Embryonic facial prominence (tissue), 1 donor: ENCODE results near the gene GPRC5C.
"Not testable (repeated sequence)": the region's sequence is repeated elsewhere in the genome, so short reads cannot be mapped to it uniquely, and the experiment has no call there.

ENCODE experiments used
- DNase-seq: peaks from one replicate; pipeline ENCODE4 v3.0.0-alpha.2; 2016; ENCODE audit errors: extremely low spot score

GPRC5C gene

GRCh38 chr17:74473294-74473693, 41.4 kb downstream of the GPRC5C start:
- no peak for DNase-seq

GRCh38 chr17:74474043-74474792, 42.3 kb downstream of the GPRC5C start:
- no peak for DNase-seq

- no peak for DNase-seq
Measured at GRCh38 chr17:74475189-74475588, 43.3 kb downstream of the GPRC5C start.

GRCh38 chr17:74477411-74477810, 45.5 kb downstream of the GPRC5C start:
- no peak for DNase-seq

GRCh38 chr17:74478420-74479100, 46.7 kb downstream of the GPRC5C start:
- DNase-seq = no peak

GRCh38 chr17:74480290-74480689, 48.4 kb downstream of the GPRC5C start:
- no peak for DNase-seq

- DNase-seq = no peak
Measured at GRCh38 chr17:74481621-74482020, 49.7 kb downstream of the GPRC5C start.

GRCh38 chr17:74484066-74484465, 52.2 kb downstream of the GPRC5C start:
- no peak for DNase-seq

GRCh38 chr17:74485022-74485743, 53.3 kb downstream of the GPRC5C start:
- no peak for DNase-seq

- no peak for DNase-seq
Measured at GRCh38 chr17:74485841-74486240, 54.0 kb downstream of the GPRC5C start.

- DNase-seq = not testable (repeated sequence)
Measured at GRCh38 chr17:74488276-74488675, 56.4 kb downstream of the GPRC5C start.

GRCh38 chr17:74490716-74491115, 58.8 kb downstream of the GPRC5C start:
- no peak for DNase-seq

GRCh38 chr17:74491626-74492025, 59.7 kb downstream of the GPRC5C start:
- no peak for DNase-seq

GRCh38 chr17:74493331-74493833, 61.5 kb downstream of the GPRC5C start:
- DNase-seq = peak; percentile 21
